Measurements from ENCODE around the gene PTPRN2.

PTPRN2 gene

GRCh38 chr7:157828881-157829280, 758.7 kb downstream of the PTPRN2 start:
- TF ChIP-seq, protein P1, sequence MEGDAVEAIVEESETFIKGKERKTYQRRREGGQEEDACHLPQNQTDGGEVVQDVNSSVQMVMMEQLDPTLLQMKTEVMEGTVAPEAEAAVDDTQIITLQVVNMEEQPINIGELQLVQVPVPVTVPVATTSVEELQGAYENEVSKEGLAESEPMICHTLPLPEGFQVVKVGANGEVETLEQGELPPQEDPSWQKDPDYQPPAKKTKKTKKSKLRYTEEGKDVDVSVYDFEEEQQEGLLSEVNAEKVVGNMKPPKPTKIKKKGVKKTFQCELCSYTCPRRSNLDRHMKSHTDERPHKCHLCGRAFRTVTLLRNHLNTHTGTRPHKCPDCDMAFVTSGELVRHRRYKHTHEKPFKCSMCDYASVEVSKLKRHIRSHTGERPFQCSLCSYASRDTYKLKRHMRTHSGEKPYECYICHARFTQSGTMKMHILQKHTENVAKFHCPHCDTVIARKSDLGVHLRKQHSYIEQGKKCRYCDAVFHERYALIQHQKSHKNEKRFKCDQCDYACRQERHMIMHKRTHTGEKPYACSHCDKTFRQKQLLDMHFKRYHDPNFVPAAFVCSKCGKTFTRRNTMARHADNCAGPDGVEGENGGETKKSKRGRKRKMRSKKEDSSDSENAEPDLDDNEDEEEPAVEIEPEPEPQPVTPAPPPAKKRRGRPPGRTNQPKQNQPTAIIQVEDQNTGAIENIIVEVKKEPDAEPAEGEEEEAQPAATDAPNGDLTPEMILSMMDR (IDR thresholded peaks at IDR 0.05; ENCODE audit: borderline replicate concordance, insufficient read depth, low read depth, low read length): no peak
- no peak overlapping the region for H3K4me3 ChIP-seq (ENCODE audit: low read depth, low read length)

DNA sequence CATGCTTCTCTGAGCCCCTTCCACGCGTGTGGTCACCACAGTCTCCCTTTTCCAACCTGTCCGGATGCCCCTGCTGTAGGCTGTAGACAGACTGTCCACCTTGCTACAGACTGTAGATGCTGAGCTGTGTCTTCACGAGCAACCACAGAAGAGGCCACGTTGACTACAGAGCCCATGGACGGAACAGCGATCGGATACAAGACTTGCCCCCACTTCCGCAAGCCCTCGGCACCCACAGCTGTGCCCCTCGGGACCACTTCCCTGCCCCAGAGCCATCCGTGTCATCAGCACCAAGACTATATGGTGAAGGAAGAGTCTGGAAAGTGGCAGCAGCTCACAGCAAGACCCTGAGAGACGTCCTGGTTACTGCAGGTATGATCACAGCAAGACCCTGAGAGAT, 759.4 kb downstream of the PTPRN2 start:
- TF ChIP-seq, protein P1 (IDR thresholded peaks at IDR 0.05; ENCODE audit: borderline replicate concordance, insufficient read depth, low read depth, low read length): no peak
- no peak overlapping the region for H3K4me3 ChIP-seq (ENCODE audit: low read depth, low read length)

DNA sequence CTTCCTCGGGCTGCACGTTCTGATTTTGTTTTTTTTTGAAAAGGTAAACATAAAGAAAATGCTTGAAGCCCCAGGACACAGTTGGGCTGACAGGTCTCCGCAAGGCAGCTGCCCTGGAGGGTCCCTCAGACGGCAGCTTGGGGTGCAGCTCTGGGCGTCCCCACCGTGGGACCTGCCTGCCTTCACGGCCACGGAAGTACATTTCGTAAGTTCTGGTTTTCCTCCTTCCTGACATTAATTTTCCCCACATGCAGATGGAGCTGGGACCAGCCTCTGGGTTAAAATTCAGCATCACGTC, 759.8 kb downstream of the PTPRN2 start:
- no peak overlapping the region for H3K4me3 ChIP-seq (ENCODE audit: low read depth, low read length)
- TF ChIP-seq, protein P1 (IDR thresholded peaks at IDR 0.05; ENCODE audit: borderline replicate concordance, insufficient read depth, low read depth, low read length): no peak

GRCh38 chr7:157827045-157827862, 760.4 kb downstream of the PTPRN2 start:
- no peak overlapping the region for H3K4me3 ChIP-seq (ENCODE audit: low read depth, low read length)
- TF ChIP-seq, protein P1 (IDR thresholded peaks at IDR 0.05; ENCODE audit: borderline replicate concordance, insufficient read depth, low read depth, low read length): no peak

GRCh38 chr7:157826566-157826965, 761.1 kb downstream of the PTPRN2 start:
- TF ChIP-seq, protein P1 (IDR thresholded peaks at IDR 0.05; ENCODE audit: borderline replicate concordance, insufficient read depth, low read depth, low read length): no peak
- no peak overlapping the region for H3K4me3 ChIP-seq (ENCODE audit: low read depth, low read length)

DNA sequence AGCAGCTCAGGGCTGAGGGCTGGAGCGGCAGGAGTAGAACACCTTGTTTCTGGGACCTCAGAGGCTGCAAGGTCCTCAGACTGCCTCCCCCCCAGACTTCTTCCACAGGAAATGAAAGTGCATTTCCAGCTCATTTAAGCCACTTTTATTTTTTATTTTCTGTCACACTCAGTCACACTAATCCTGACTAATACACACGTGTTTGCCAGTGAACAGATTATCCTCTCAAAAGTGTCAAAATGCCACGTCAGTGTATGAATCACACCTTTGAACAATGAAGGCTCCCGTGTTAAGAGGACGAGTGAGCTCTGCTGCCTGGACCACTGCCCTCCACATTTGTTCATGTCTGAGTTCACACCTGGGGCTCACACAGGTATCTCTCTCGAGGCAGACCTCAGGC, 762.3 kb downstream of the PTPRN2 start:
- H3K4me3 ChIP-seq (ENCODE audit: low read depth, low read length): no peak overlapping the region

DNA sequence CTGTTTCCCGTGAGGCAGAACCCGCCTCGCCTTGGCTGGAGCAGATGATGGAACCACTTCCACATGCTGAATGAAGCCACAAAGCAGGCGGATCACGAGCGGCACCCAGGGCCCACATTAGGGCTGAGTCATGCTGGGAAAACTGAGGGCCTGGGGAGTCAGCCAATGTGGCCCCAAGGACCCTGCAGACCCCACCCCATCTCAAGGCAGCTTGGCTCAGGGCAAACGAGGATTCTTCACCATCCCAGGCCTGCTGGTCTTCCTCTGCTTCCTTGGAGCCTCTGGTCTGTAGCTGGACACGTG, 762.9 kb downstream of the PTPRN2 start:
- TF ChIP-seq, protein P1 (IDR thresholded peaks at IDR 0.05; ENCODE audit: borderline replicate concordance, insufficient read depth, low read depth, low read length): no peak
- H3K4me3 ChIP-seq (ENCODE audit: low read depth, low read length): no peak overlapping the region

More for the DNA sequence above, 762.3 kb downstream of the PTPRN2 start:
- TF ChIP-seq, protein P1 (IDR thresholded peaks at IDR 0.05; ENCODE audit: borderline replicate concordance, insufficient read depth, low read depth, low read length): no peak
